Measurements from ENCODE around the gene GABRG2. TPM values are rescaled to one million over a fixed set of nuclear protein-coding genes. Genes with fewer than 3 reads are reported as not detected.
"Not testable (repeated sequence)": the region's sequence is repeated elsewhere in the genome, so short reads cannot be mapped to it uniquely, and the experiment has no call there.

The GABRG2 gene
- total RNA-seq, result not detected
- long read RNA-seq, result 0 reads

- no peak for DNase-seq (ENCODE audit: low spot score)
- intact Hi-C loops (cut with DNase I), result no loop called here
Observed at GRCh38 chr5:162067655-162068411, at the start of gene GABRG2. Gene GABRG2, plus strand, starts transcription at chr5:162067773. Its CDS starts 227 bp downstream, at chr5:162068000.

GRCh38 chr5:162025312-162025711, 42.3 kb upstream of the GABRG2 start:
- DNase-seq (ENCODE audit: low spot score), result no peak

DNA sequence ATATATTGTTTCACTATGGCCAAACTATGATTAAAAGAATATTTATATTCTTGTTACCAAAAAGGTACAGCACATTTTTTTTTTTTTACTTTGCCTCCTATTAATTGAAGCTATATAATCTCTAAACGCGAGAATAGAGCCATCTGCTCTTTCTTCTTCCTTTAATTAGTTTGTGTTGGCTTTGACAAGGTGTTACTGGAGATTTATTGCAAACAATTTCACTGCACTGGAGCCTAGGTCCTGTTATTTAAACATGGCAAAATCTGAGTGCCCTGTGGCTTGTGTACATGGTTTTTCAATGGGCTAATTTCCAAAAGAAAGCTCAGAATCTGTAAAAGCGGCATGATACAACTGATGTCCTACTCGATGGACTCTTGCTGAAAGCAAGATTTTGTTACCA, 40.8 kb upstream of the GABRG2 start:
- DNase-seq (ENCODE audit: low spot score), result no peak
- intact Hi-C loops (cut with DNase I), result no loop called here

More at GRCh38 chr5:162025312-162025711, 42.3 kb upstream of the GABRG2 start:
- intact Hi-C loops (cut with DNase I), result no loop called here

- no peak for DNase-seq (ENCODE audit: low spot score)
- intact Hi-C loops (cut with DNase I), result no loop called here
Observed at GRCh38 chr5:162037431-162037830, 30.1 kb upstream of the GABRG2 start.

DNA sequence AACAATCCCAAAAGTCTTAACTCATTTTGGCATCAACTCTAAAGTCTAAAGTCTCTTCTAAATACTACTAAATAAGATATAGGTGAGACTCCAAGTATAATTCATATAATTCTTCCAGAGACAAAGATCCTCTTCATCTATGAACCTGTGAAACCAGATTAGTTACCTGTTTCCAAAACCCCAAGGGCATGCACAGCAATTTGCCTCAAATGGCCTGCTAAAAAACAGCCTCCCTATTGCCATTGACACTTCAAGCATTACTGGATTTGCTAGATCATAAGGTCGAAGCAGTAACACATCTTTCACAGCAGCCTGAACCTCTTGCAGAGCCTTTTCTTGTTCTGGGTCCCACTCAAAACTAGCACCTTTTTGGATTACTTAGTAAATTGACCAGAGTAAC, 20.3 kb upstream of the GABRG2 start:
- intact Hi-C loops (cut with DNase I), result no loop called here
- DNase-seq (ENCODE audit: low spot score), result no peak

DNA sequence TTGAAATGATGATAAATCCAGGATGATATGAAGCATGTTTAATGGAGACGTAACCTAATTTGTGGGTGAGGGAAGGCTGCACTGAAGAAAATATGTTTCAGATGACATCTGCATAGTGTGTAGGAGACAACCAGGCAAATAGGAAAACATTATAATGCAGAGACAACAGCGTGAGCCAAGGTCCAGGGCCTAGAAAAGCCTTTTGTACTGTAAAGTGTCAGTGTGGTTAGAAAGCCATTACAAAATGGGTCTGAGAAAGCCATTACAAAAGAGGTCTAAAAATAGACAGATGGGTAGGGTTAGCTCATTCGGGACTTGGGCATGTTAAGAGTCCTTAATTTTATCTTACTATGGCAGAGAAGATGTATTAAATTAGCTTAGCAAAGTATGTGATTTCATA, 14.9 kb upstream of the GABRG2 start:
- no peak for DNase-seq (ENCODE audit: low spot score)
- intact Hi-C loops (cut with DNase I), result no loop called here

DNA sequence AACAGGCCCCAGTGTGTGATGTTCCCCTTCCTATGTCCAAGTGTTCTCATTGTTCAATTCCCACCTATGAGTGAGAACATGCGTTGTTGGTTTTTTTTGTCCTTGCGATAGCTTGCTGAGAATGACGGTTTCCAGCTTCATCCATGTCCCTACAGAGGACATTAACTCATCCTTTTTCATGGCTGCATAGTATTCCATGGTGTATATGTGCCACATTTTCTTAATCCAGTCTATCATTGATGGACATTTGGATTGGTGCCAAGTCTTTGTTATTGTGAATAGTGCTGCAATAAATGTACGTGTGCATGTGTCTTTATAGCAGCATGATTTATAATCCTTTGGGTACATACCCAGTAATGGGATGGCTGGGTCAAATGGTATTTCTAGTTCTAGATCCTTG, 12.5 kb upstream of the GABRG2 start:
- DNase-seq (ENCODE audit: low spot score); intact Hi-C loops (cut with DNase I): not testable (repeated sequence)

DNA sequence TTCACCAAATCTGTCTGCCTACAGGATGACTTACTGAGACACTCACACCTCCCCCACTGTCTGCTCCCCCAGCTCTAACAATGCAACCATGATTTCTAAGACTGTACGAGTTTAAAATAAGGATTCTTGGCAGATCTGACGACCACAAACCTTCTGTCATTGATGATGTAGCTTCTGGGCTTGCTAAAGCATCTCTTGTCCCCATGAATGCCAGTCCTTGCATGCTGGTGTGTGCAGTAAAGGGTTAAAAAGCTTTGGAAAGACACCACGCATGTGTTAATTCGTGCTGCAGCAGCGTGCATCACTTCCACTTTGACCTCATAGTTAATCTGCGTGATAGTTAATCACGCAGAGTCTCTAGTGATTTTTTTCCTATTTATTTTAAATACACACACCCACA, 411 bp upstream of the GABRG2 start:
- intact Hi-C loops (cut with DNase I), result no loop called here
- DNase-seq (ENCODE audit: low spot score), result no peak

DNA sequence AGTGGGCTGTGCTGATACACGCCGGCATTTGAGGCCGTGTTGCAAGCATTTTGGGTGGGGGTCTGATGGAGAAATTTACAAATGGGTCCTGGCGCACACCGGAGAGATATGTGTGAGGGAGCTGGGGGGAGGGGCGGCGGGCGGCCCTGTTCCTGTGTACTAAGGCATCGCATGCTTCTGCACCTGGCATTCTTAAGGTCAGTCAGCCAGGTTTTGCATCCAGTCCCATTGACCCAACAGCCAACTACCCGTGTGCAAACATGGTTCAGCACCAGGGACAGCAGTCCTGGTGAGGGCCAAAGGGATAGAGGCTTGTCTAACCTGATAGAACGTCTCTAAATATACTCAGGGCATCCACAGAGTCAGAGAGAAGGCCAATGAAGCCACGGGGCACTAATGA, 839 bp downstream of the GABRG2 start:
- intact Hi-C loops (cut with DNase I), result no loop called here
- DNase-seq (ENCODE audit: low spot score), result no peak

GRCh38 chr5:162068936-162069335, 1.4 kb downstream of the GABRG2 start:
- no peak for DNase-seq (ENCODE audit: low spot score)
- intact Hi-C loops (cut with DNase I), result no loop called here

DNA sequence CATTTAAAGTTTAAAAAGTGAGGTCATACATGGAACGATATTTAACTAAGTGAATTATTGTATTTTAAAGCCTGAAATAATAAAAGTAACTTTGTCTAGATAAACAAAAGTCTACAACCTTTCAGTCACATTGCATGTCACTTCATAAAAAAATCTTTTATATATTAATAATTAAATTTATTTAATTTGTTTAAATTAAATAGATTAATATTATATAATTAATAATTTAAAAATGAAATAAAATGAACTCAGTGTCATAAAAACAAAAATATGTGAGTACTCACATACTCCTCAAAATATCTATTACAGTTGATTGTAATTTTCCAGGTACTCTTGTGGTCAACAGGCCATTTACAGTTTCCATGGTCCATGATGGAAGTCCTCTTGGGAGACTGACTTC, 11.2 kb downstream of the GABRG2 start:
- intact Hi-C loops (cut with DNase I), result no loop called here
- no peak for DNase-seq (ENCODE audit: low spot score)

DNA sequence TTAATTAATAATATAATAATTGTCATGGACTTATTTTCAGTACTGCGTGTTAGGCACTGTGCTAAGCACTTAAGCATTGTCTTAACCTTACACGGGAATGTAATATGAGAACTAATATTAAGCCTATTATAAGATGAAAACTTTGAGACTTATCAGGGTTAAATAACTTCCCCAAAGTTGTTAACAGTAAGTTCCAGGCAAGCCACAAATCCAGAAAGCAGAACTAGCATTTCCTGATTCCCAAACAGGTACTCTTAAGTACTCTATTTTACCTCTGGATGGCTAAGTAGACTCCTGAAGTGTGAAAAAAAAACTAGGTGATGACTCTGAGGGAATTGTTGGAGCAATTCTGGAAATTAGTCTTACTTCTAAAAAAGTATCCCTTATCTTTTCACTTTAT, 23.8 kb downstream of the GABRG2 start:
- intact Hi-C loops (cut with DNase I), result no loop called here
- DNase-seq (ENCODE audit: low spot score), result no peak

DNA sequence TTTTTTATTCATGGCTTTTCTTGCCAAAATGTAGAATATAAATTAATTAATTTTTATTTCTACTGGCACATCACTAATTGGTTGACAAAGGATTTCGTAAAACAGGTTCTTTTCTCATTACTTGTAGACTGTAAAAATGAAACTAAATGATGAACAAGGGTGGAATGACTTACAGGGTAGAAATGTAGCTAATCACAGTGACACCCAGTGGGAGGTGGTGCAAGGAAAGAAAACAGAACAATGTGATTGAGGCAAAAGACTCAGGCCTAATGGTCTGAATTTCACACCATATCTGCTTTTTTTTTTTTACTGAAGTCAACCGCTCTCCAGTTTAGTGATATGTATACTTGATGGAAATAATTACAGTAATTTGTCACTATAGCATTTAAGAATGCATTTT, 28.9 kb downstream of the GABRG2 start:
- intact Hi-C loops (cut with DNase I), result no loop called here

GRCh38 chr5:162107591-162107990, 40.0 kb downstream of the GABRG2 start:
- DNase-seq (ENCODE audit: low spot score), result no peak
- intact Hi-C loops (cut with DNase I), result no loop called here

More for the DNA sequence above, 28.9 kb downstream of the GABRG2 start:
- no peak for DNase-seq (ENCODE audit: low spot score)

DNA sequence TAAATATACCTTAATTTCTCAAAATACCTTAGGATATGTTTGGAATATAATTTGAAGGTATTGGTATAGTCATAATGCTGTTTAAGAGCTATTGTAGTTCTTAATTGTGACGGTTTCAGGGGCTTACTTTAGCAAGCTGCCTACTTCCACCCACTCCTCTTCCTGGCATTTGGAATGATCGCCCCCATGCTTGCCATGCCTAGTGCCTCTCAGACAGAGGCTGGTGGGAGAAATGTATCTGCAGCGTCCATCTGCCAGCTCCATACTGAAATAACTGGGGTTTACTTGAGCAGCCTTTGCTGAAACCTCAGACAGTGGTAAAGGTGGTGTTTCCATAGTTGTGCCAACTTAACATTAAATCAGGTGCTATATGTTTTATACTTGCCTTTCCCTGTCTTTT, 52.2 kb downstream of the GABRG2 start:
- DNase-seq (ENCODE audit: low spot score), result no peak
- intact Hi-C loops (cut with DNase I), result no loop called here

DNA sequence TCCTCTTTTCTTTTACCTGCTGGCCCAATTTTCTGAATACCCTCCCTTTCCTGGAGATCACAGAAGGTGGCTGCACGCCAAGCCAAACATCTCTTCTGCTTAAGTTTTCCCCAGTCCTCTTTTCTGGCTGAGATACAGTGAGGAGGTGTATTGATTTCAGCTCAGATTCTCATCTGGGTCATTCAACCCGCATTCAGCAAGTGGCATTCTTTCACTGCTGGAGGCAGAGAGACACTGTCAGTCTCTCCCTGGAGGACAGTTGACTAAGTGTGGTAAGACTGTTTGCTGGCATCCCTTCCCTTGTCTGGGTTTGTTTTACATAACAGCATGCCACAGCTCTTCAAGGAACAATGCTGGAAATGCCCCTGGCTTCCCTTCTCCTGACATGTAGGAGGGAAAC, 60.5 kb downstream of the GABRG2 start:
- no peak for DNase-seq (ENCODE audit: low spot score)
- intact Hi-C loops (cut with DNase I), result no loop called here

DNA sequence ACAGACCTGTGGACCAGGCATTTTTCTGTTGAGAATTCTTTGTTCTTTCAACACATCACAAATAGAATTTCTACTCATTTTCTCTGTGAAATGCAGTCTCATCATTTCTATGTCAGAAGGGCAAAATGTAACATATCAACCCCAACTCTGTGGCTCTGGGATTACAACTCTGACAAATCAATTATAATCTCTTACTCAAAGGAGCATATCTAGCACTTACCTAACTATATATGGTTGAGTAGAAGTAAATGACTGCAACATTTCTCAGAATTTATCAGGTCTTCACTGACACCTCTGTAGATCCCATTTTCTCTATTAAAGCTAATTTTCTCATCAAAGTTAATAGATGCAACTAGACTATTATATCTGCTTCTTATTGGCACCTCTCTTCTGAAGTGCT, 64.8 kb downstream of the GABRG2 start:
- DNase-seq (ENCODE audit: low spot score), result no peak
- intact Hi-C loops (cut with DNase I), result no loop called here

DNA sequence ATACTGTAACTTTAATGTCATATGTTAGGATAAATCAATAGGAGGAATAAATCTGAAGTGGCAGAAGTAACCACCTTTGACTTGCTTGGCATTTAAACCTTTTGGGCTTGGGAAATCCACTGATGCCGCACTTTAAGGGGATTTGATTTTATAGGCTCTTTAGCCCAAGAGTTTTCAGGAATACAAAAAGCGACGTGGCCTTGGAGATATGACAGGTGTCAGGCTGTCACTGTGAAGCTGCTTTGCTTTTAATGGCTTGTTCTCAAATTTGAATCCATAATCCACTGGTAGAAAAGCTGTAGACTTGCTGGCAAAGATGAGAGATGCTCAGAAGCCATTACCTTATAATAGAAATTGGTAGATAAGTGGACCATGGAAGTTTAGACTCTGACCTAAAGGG, 71.6 kb downstream of the GABRG2 start:
- DNase-seq (ENCODE audit: low spot score), result no peak
- intact Hi-C loops (cut with DNase I), result no loop called here

- no peak for DNase-seq (ENCODE audit: low spot score)
- intact Hi-C loops (cut with DNase I), result no loop called here
Observed at GRCh38 chr5:162154242-162154641, 86.7 kb downstream of the GABRG2 start.

GRCh38 chr5:162160401-162160800, 92.8 kb downstream of the GABRG2 start:
- intact Hi-C loops (cut with DNase I), result no loop called here
- no peak for DNase-seq (ENCODE audit: low spot score)

DNA sequence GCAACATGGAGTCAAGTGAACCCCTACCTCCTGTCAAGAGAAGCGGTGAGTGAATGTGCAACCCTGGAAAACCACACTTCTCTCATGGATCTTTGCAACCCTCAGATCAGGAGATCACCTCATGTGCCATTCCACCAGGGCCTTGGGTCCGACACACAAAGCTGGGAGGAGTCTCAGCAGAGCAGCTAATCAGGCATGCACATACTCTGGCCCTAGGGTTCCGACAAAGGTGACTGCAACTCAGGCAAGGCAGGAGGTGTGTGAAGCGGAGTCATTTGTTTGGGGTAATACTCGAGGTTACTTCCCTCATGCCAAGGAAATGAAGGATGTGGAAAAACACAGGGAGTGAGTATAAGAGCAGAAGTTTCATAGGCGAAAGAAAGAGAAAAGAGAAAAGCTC, 96.1 kb downstream of the GABRG2 start:
- DNase-seq (ENCODE audit: low spot score), result no peak
- intact Hi-C loops (cut with DNase I), result no loop called here
